GM21515 (cell line): ENCODE data around the gene KDM4B.
A peak's percentile ranks its signal among the peaks of the same experiment; 100 is the strongest.
"Not testable (repeated sequence)": the region's sequence is repeated elsewhere in the genome, so short reads cannot be mapped to it uniquely, and the experiment has no call there.

Source experiments
- ATAC-seq: cut with Tn5 transposase; IDR thresholded peaks from one replicate; pipeline ENCODE4 v1.9.1; 2021; ENCODE audit not compliant: unreplicated experiment

The KDM4B gene

GRCh38 chr19:5012688-5013457, 44.0 kb downstream of the KDM4B start:
- no peak for ATAC-seq

DNA sequence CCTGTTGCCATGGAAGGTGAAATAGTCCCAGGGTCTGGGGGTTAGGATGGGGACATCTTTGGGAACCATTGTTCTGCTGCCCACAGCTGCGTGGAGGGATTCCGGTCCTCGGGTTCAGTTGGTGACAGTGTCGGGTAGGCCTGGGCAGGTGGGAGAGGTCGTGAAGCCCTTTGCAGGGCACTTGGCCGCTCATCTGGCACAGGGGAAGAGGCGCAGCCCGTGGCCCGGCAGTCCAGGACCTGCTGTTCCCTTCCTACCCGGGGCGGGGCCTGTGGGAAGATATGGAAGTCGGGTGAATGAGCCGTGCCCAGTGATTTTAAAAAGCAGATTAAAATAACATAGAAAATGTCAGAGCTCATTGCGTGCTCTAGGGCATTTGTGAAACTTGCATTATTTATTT, 44.8 kb downstream of the KDM4B start:
- ATAC-seq = no peak

DNA sequence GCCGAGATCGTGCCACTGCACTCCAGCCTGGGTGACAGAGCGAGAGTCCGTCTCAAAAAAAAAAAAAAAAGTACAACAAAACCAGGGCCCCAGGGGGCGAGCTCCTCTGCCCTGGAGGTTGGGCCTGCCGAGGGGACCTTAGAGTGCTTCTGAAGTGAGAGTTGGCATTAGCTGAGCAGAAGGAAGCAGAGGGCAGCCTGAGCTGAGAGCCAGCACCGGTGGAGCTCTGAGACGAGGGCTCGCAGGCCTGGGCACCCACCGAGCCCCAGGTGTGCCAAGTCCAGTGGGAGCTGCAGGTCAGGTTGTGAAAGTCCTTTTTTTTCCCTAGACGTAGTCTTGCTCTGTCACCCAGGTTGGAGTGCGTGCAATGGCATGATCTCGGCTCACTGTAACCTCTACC, 46.0 kb downstream of the KDM4B start:
- no peak for ATAC-seq

- no peak for ATAC-seq
These were observed 47.4 kb downstream of the KDM4B start for GRCh38 chr19:5016268-5016667.

- ATAC-seq = no peak
These were observed 47.9 kb downstream of the KDM4B start for GRCh38 chr19:5016781-5017180.

DNA sequence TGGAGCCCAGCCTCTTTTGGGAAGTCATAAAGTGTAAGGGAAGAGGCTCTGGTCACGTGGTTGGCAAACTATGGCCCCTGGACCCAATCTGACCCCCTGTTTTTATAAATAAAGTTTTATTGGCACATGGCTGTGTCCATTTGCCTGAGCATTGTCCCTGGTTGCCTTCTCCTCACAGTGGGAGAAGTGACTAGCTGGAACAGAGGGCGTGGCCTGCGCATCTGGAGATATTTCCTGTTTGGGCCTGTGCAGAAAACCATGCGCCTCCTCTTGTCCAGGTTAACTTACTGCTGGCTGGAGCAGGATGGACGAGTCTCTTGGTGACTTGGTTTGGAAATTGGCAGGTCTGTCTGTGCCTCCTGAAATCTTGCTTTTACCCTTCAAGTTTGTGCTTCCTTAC, 48.3 kb downstream of the KDM4B start:
- ATAC-seq = no peak

DNA sequence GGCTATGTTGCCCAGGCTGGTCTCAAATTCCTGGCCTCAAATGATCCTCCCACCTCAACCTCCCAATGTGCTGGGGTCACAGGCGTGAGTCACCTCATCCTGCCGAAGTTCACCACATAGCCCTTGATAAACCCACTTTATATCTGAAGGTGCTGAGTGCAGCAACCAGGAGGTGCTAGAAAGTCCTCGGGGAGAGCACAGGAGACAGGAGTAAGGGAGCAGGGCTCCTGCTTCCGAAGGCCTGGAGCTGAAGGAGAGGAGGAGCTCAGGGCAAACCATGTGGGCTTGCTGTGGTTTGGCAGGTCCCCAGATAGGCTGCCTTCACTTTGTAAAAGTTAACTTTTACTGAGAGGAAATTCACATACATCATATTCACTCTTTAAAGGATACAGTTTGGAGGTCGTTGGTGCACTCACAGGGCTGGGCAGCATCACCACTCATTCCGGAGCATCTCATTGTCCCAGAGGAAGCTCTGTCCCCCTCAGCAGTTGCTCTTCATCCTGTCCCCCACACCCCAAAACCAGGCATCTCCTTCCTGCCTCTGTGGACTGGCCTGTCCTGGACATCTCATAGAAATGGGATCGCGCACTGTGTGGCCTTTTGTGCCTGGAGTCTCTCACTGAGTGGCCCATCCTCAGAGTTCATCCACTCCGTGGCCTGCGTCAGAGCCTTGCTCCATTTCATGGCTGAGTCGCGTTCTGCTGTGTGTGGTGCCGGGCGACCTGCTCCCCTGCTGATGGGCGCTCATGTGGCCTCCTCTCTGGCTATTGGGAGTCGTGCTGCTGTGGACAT, 49.5 kb downstream of the KDM4B start:
- no peak for ATAC-seq

DNA sequence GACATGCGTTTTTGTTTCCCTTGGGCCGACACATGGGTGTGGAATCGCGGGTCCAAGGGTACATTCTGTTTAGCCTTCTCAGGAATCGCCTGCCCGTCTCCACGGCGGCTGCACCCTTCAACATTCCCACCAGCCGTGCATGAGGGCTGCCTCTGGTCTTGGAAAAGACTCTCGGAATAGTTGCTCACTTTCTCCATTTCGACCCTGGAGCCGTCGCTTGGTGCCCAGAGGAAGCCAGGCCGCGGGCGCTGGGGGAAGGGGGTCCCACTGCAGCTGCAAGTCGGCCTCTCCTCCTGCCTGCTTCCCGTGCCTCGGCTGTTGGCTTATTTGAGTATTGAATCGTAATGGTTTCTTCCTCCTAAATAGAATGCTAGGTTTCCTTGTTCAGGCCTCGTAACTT, 51.5 kb downstream of the KDM4B start:
- no peak for ATAC-seq

GRCh38 chr19:5021046-5021445, 52.1 kb downstream of the KDM4B start:
- no peak for ATAC-seq

DNA sequence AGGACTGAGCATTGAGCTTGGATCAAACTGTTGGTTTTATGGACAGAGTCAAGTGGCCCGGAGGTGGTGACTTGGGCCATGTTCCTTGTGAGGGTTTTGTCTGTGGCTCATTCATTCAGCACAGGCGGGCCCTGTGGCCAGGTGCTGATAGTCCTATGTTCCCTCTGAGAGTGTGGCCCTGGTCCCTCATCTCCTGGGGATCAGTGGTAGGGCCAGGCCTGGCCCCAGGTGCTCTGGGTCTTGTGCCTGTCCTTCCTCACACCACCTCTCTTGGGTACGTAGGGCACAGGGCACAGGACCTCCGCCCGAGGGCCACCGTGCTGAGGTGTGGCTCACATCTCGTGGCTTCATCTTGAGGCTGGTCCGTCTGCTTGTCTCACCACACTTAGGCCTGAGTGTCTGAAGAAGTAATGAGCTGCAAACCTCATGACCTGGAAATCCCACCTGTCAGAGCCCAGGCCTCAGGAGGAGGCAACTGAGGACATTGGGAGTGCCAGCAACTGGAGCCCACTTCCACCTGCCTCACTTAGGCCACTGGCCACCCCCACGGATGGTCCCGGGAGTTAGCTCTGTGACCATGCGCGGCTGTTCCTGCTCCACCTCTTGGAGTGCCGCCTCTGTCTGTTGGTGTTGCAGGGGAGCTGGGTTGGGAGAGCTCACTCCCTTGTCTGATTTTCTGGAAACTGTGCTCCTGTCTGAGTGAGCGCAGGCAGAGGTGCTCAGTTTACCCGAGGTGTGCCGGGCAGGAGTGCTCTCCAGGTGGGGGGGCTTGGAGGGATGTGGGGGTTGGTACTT, 53.4 kb downstream of the KDM4B start:
- no peak for ATAC-seq

- ATAC-seq = no peak
These were observed 54.2 kb downstream of the KDM4B start for GRCh38 chr19:5023128-5023571.

- ATAC-seq = no peak
These were observed 55.4 kb downstream of the KDM4B start for GRCh38 chr19:5024282-5024681.

DNA sequence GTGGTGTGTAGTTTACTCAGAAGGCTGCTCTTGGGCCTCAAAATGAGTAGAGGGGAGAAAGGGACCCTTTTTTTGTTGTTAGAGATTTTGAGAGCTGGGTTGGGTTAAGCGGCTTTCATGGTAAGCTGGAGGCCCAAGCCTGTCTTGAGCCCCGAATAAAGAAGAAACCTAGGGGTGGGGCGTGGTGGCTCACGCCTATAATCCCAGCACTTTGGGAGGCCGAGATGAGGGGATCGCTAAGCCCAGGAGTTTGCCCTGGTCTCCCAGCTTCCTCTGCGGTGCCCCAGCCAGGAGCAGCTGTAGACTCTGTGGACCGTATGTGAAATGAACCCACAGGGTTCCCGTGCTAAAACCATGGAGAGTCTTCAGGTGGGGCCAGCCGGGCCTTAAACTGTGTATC, 56.1 kb downstream of the KDM4B start:
- ATAC-seq = no peak

DNA sequence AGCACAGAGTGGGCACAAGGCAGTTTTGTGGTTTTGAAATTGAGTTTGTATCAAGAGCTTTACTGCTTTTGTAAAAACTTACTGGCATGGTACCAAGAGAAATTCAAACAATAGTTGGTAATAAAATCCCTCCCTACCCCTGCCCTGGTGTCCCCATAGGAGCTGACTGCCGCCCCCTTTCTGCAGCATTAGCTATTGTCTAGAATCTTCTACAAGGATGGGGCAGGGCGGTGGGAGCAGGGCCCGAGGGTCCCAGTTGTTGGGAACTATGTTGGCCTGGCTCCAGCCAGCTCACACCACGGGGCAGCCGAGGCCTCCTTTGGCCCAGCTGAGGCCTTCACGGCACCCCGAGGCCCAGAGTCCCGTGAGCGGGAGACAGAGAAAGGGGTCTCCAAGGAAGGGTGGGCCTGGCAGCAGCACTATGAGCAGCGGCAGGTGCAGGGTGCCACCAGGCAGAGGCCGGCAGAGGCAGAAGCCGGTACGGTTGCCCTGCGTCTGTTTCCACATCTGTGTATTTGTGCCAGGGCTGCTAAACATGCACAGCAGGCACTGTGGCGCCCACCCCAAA, 57.9 kb downstream of the KDM4B start:
- ATAC-seq = no peak

GRCh38 chr19:5028229-5028886, 59.4 kb downstream of the KDM4B start:
- ATAC-seq = no peak

DNA sequence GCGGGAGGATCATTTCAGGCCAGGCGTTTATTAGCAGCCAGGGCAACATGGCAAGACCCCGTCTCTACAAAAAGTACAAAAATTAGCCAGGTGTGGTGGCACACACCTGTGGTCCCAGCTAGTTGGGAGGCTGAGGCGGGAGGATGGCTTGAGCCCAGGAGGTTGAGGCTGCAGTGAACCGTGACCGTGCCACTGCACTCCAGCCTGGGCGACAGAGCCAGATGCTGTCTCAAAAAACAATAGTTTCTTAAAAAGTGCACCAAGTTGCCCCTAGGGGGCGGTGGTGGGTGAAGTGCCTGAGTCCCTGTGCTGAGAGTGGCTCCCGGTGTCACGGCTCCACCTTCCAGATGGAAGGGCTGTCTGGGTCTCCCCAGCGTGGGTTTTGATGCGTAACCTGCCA, 60.7 kb downstream of the KDM4B start:
- not testable (repeated sequence) for ATAC-seq

DNA sequence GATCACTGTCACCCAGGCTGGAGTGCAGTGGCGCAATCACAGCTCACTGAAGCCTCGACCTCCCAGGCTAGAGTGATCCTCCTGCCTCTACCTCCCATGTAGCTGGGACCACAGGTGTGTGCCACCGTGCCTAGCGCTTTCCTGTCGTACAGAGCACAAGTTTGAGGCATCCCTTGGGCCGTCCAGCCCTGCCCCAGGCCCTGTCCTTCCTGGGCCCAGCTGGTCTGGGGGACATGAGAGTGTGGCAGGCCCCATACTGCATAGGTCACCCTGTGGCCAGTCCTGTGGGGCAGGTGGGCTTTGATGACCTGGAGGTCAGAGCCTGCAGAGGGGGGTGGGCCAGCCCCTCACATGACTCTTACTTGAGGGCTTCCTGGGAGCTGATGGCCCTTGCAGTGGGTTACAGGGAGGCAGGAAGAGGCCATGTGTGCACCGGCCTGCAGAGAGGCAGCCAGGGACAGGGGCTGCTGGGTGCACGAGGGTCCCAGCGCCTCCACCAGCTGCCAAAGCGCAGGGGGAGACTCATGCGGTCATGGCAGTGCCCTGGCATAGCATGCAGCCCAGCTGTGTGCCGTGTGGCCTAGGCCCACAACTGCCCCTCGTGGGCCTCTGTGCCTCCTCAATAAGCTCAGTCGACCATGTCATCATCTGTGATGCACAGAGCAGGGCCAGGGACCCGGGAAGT, 61.4 kb downstream of the KDM4B start:
- ATAC-seq = no peak

- ATAC-seq = no peak
These were observed 61.9 kb downstream of the KDM4B start for GRCh38 chr19:5030822-5031221.

- peak; percentile 70 for ATAC-seq
These were observed 62.6 kb downstream of the KDM4B start for GRCh38 chr19:5031231-5032100.
